IMR-90 (cell line): ENCODE data around the gene HS3ST2. TPM values are rescaled to one million over a fixed set of nuclear protein-coding genes. Genes with fewer than 3 reads are reported as not detected.

Experiments used
- ATAC-seq: fragments of 200-7000 bp; cut with Tn5 transposase; 2 replicates; pipeline ENCODE4 v1.9.1; 2020; ENCODE audit warnings: low read depth, mild to moderate bottlenecking, moderate library complexity
- BruUV-seq: library from RNA; stranded (reverse); fragments of 400-500 nt; replicated peaks from 2 replicates; lab custom pipeline; 2021; lab: Mats Ljungman, UMichigan
- CTCF ChIA-PET: fragments of 300-600 bp; formaldehyde crosslinking; extraction: SDS; loops from one replicate; lab custom pipeline; 2021; ENCODE audit warnings: antibody characterized with exemption; lab: Yijun Ruan, JAX
- POLR2A ChIA-PET: fragments of 300-600 bp; sonication (Branson Sonifier 250); formaldehyde crosslinking; loops from one replicate; lab custom pipeline; 2022; ENCODE audit warnings: antibody characterized with exemption; ENCODE audit not compliant: unreplicated experiment; lab: Charles Lee
- DNase-seq: peaks from one replicate; pipeline ENCODE4 v3.0.0; 2013
- H2AFZ ChIP-seq: replicated peaks from 2 replicates; pipeline ENCODE3; 2013; ENCODE audit warnings: low read length, mild to moderate bottlenecking; ENCODE audit not compliant: poor library complexity
- H2AK5ac ChIP-seq: 2 replicates; pipeline ENCODE4 v1.6.1; 2013; ENCODE audit warnings: low read depth, low read length, inconsistent platforms
- H2AK9ac ChIP-seq: replicated peaks from 2 replicates; pipeline ENCODE3; 2013; ENCODE audit warnings: mild to moderate bottlenecking, low read depth, low read length, moderate library complexity; ENCODE audit not compliant: poor library complexity
- H2BK120ac ChIP-seq: 2 replicates; pipeline ENCODE4 v1.6.1; 2013; ENCODE audit warnings: low read depth, low read length, inconsistent platforms
- H2BK15ac ChIP-seq: 3 replicates; pipeline ENCODE4 v1.6.1; 2013; ENCODE audit warnings: low read depth, low read length, inconsistent platforms
- H2BK20ac ChIP-seq: 2 replicates; pipeline ENCODE4 v1.6.1; 2013; ENCODE audit warnings: low read depth, mild to moderate bottlenecking, inconsistent platforms, low read length, moderate library complexity
- H2BK5ac ChIP-seq: 2 replicates; pipeline ENCODE4 v1.6.1; 2013; ENCODE audit warnings: mild to moderate bottlenecking, low read depth, low read length, inconsistent platforms; ENCODE audit not compliant: poor library complexity, severe bottlenecking
- H3K14ac ChIP-seq: replicated peaks from 2 replicates; pipeline ENCODE4 v1.6.1; 2013; ENCODE audit warnings: low read depth, low read length, inconsistent platforms
- H3K18ac ChIP-seq: 2 replicates; pipeline ENCODE4 v1.6.1; 2013; ENCODE audit warnings: low read depth, low read length, control low read depth
- H3K23ac ChIP-seq: 2 replicates; pipeline ENCODE4 v1.6.1; 2013; ENCODE audit warnings: low read depth, low read length, inconsistent platforms
- H3K27ac ChIP-seq: 2 replicates; pipeline ENCODE4 v1.5.1; 2013; ENCODE audit warnings: mild to moderate bottlenecking, control low read depth, low read length; ENCODE audit not compliant: insufficient read depth
- H3K27me3 ChIP-seq: 2 replicates; pipeline ENCODE4 v1.6.1; 2013; ENCODE audit warnings: low read length; ENCODE audit not compliant: control insufficient read depth, insufficient read depth
- H3K36me3 ChIP-seq: 2 replicates; pipeline ENCODE4 v1.6.1; 2013; ENCODE audit warnings: low read length, mixed read lengths; ENCODE audit not compliant: control insufficient read depth, insufficient read depth
- H3K4ac ChIP-seq: 2 replicates; pipeline ENCODE4 v1.6.1; 2013; ENCODE audit warnings: low read depth, low read length, inconsistent platforms
- H3K4me1 ChIP-seq: 2 replicates; pipeline ENCODE4 v1.6.1; 2013; ENCODE audit warnings: low read length, mixed read lengths; ENCODE audit not compliant: control insufficient read depth, insufficient read depth
- H3K4me2 ChIP-seq: 2 replicates; pipeline ENCODE4 v1.6.1; 2013; ENCODE audit warnings: low read depth, mild to moderate bottlenecking, control low read depth, low read length, moderate library complexity
- H3K4me3 ChIP-seq: 2 replicates; pipeline ENCODE4 v1.5.1; 2013; ENCODE audit warnings: low read depth, mild to moderate bottlenecking, control low read depth, low read length, moderate library complexity; ENCODE audit not compliant: insufficient read depth
- H3K56ac ChIP-seq: 2 replicates; pipeline ENCODE4 v1.6.1; 2013; ENCODE audit warnings: low read length, inconsistent platforms; ENCODE audit not compliant: insufficient read depth; ENCODE audit errors: extremely low read depth
- H3K79me1 ChIP-seq, 2 experiments: 2 replicates each; pipeline ENCODE4 v1.6.1; 2013; ENCODE audit warnings: low read length in 2 of 2, inconsistent platforms in 1 of 2, low read depth in 1 of 2
- H3K9ac ChIP-seq: 2 replicates; pipeline ENCODE4 v1.6.1; 2013; ENCODE audit warnings: low read depth, low read length, control low read depth
- H3K9me1 ChIP-seq: 2 replicates; pipeline ENCODE4 v1.6.1; 2013; ENCODE audit warnings: low read length, inconsistent platforms; ENCODE audit not compliant: insufficient read depth
- H3K9me3 ChIP-seq: 2 replicates; pipeline ENCODE4 v1.6.1; 2013; ENCODE audit warnings: low read length; ENCODE audit not compliant: control insufficient read depth, insufficient read depth
- H4K20me1 ChIP-seq: 2 replicates; pipeline ENCODE4 v1.6.1; 2013; ENCODE audit warnings: low read length, inconsistent platforms; ENCODE audit not compliant: insufficient read depth
- H4K5ac ChIP-seq: 2 replicates; pipeline ENCODE4 v1.6.1; 2013; ENCODE audit warnings: mild to moderate bottlenecking, low read depth, low read length, control low read depth
- H4K8ac ChIP-seq, 2 experiments: 2 replicates each; pipeline ENCODE4 v1.6.1; 2013; ENCODE audit warnings: low read depth in 2 of 2, low read length in 2 of 2, control low read depth in 1 of 2, inconsistent platforms in 1 of 2
- H4K91ac ChIP-seq: 2 replicates; pipeline ENCODE4 v1.6.1; 2013; ENCODE audit warnings: low read depth, low read length, inconsistent platforms; ENCODE audit not compliant: insufficient read depth
- BHLHE40 ChIP-seq: fragments of 150-350 bp; IDR thresholded peaks from 2 replicates; pipeline ENCODE4 v1.6.1; 2016; ENCODE audit warnings: mild to moderate bottlenecking, low read depth, low read length
- CEBPB ChIP-seq: IDR thresholded peaks from 2 replicates; pipeline ENCODE4 v1.6.1; 2012; ENCODE audit warnings: low read depth, low read length, improper control_type of control experiment
- FOS ChIP-seq: fragments of 150-350 bp; IDR thresholded peaks from 2 replicates; pipeline ENCODE4 v1.6.1; 2016; ENCODE audit warnings: low read depth, low read length
- MAFK ChIP-seq: IDR thresholded peaks from 2 replicates; pipeline ENCODE4 v1.6.1; 2012; ENCODE audit warnings: low read depth, low read length, improper control_type of control experiment
- MAZ ChIP-seq: IDR thresholded peaks from 2 replicates; pipeline ENCODE4 v1.6.1; 2012; ENCODE audit warnings: low read depth, mild to moderate bottlenecking, low read length, improper control_type of control experiment, moderate library complexity, borderline replicate concordance
- MXI1 ChIP-seq: IDR thresholded peaks from 2 replicates; pipeline ENCODE4 v1.6.1; 2012; ENCODE audit warnings: low read depth, mild to moderate bottlenecking, low read length, moderate library complexity, borderline replicate concordance
- NFE2L2 ChIP-seq: fragments of 150-350 bp; IDR thresholded peaks from 2 replicates; pipeline ENCODE4 v1.6.1; 2016; ENCODE audit warnings: low read depth, mild to moderate bottlenecking, low read length
- POLR2A ChIP-seq: IDR thresholded peaks from 2 replicates; pipeline ENCODE4 v1.6.1; 2012; ENCODE audit warnings: mild to moderate bottlenecking, low read depth, low read length
- RAD21 ChIP-seq: IDR thresholded peaks from 2 replicates; pipeline ENCODE4 v1.6.1; 2012; ENCODE audit warnings: low read length, improper control_type of control experiment
- RFX5 ChIP-seq: IDR thresholded peaks from 2 replicates; pipeline ENCODE4 v1.8.0; 2012; ENCODE audit warnings: low read depth, mild to moderate bottlenecking, low read length, moderate library complexity
- dilution Hi-C: fragments of 300-500 bp; cut with HindIII; formaldehyde crosslinking; loops from one replicate; pipeline ENCODE4 v1.14.3; 2018; ENCODE audit warnings: low sequenced_read_pairs; ENCODE audit not compliant: unreplicated experiment
- in situ Hi-C: fragments of 300-500 bp; cut with MboI; formaldehyde crosslinking; loops from 3 replicates; pipeline ENCODE4 v1.14.3; 2019; ENCODE audit warnings: low sequenced_read_pairs, inconsistent platforms, mixed read lengths
- intact Hi-C: fragments of 100-400 bp; cut with micrococcal nuclease; formaldehyde crosslinking; loops from 2 replicates; pipeline ENCODE4 v1.10.0; 2022
- polyA plus RNA-seq, 3 experiments: library from polyadenylated mRNA; depleted of rRNA; stranded (reverse); fragments of >200 nt; gene quantifications; 2 replicates each; pipeline ENCODE4 v1.2.3, GENCODE V29; 2012; ENCODE audit warnings: low replicate concordance in 1 of 3
- total RNA-seq: library from RNA; depleted of rRNA; stranded (reverse); fragments of >200 nt; gene quantifications from 2 replicates; pipeline ENCODE4 v1.2.3, GENCODE V29; 2012
- TF ChIP-seq, protein P1 (sequence below): fragments of 150-350 bp; IDR thresholded peaks from 2 replicates; pipeline ENCODE4 v1.6.1; 2017; ENCODE audit warnings: mild to moderate bottlenecking, antibody characterized with exemption, low read length, low read depth
- TF ChIP-seq, protein P2 (sequence below): conservative IDR thresholded peaks from 2 replicates; pipeline ENCODE4 v1.5.1; 2012; ENCODE audit warnings: mild to moderate bottlenecking, low read depth, low read length, improper control_type of control experiment
- TF ChIP-seq, protein P3 (sequence below): fragments of 150-350 bp; IDR thresholded peaks from 2 replicates; pipeline ENCODE4 v1.6.1; 2016; ENCODE audit warnings: low read depth, mild to moderate bottlenecking, low read length, moderate library complexity, borderline replicate concordance

Gene HS3ST2
- total and polyA plus RNA-seq, 2 of the 4 experiments (the other 2 are of a cell fraction), result not detected

DNA sequence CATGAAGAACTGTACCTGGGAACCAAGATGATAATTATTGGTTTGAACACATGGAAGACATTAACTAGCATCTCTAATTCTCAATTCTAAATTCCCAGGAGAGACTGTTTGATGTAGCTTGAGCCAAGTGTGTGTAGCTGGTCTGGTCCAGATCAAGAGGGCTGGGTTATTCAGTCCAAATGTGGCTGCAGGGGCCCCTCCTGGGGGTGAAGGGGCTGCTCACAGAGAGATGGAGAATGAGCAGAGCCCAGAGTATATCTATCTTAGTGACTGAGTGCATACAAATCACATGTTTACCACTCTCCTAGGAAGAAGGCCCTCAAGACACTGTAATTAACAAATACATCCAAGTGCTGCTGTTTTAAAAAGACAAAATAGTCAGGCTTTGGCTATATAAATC lies 50.4 kb downstream of the HS3ST2 start:
- no peak overlapping the region for H2BK15ac ChIP-seq
- H3K27me3 ChIP-seq, result no peaks in the 10 kb centered on the region
- dilution Hi-C loops (no loop called here), in situ Hi-C loops (no loop called here), intact Hi-C loops (no loop called here)
- no peak for ATAC-seq
- no peaks in the 10 kb centered on the region for H3K36me3 ChIP-seq
- H3K9ac ChIP-seq, result no peak overlapping the region
- no peak overlapping the region for H2AK5ac ChIP-seq
- TF ChIP-seq CEBPB (no peak), MAZ (no peak), RFX5 (no peak), POLR2A (no peak), RAD21 (no peak), MXI1 (no peak), BHLHE40 (no peak), FOS (no peak), MAFK (no peak), NFE2L2 (no peak)
- TF ChIP-seq, protein P1, sequence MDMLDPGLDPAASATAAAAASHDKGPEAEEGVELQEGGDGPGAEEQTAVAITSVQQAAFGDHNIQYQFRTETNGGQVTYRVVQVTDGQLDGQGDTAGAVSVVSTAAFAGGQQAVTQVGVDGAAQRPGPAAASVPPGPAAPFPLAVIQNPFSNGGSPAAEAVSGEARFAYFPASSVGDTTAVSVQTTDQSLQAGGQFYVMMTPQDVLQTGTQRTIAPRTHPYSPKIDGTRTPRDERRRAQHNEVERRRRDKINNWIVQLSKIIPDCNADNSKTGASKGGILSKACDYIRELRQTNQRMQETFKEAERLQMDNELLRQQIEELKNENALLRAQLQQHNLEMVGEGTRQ, result no peak
- TF ChIP-seq, protein P2, sequence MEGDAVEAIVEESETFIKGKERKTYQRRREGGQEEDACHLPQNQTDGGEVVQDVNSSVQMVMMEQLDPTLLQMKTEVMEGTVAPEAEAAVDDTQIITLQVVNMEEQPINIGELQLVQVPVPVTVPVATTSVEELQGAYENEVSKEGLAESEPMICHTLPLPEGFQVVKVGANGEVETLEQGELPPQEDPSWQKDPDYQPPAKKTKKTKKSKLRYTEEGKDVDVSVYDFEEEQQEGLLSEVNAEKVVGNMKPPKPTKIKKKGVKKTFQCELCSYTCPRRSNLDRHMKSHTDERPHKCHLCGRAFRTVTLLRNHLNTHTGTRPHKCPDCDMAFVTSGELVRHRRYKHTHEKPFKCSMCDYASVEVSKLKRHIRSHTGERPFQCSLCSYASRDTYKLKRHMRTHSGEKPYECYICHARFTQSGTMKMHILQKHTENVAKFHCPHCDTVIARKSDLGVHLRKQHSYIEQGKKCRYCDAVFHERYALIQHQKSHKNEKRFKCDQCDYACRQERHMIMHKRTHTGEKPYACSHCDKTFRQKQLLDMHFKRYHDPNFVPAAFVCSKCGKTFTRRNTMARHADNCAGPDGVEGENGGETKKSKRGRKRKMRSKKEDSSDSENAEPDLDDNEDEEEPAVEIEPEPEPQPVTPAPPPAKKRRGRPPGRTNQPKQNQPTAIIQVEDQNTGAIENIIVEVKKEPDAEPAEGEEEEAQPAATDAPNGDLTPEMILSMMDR, result no peak
- TF ChIP-seq, protein P3, sequence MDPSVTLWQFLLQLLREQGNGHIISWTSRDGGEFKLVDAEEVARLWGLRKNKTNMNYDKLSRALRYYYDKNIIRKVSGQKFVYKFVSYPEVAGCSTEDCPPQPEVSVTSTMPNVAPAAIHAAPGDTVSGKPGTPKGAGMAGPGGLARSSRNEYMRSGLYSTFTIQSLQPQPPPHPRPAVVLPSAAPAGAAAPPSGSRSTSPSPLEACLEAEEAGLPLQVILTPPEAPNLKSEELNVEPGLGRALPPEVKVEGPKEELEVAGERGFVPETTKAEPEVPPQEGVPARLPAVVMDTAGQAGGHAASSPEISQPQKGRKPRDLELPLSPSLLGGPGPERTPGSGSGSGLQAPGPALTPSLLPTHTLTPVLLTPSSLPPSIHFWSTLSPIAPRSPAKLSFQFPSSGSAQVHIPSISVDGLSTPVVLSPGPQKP, result no peak
- H4K5ac ChIP-seq, result no peak overlapping the region
- H3K56ac ChIP-seq, result no peak overlapping the region
- H3K9me3 ChIP-seq, result no peaks in the 10 kb centered on the region
- H4K91ac ChIP-seq, result no peak overlapping the region
- no peaks in the 10 kb centered on the region for H4K20me1 ChIP-seq
- H2BK120ac ChIP-seq, result no peak overlapping the region
- no peak overlapping the region for H2AFZ ChIP-seq
- no peak overlapping the region for H2AK9ac ChIP-seq
- CTCF ChIA-PET, result no interaction called here
- no peak overlapping the region for H3K18ac ChIP-seq
- no peak overlapping the region for H3K4me3 ChIP-seq
- no peak overlapping the region for H3K4me2 ChIP-seq
- no peak for DNase-seq
- H3K4ac ChIP-seq, result no peak overlapping the region
- H3K14ac ChIP-seq, result no peak overlapping the region
- no peak overlapping the region for H3K27ac ChIP-seq
- POLR2A ChIA-PET, result no interaction called here
- no peaks in the 10 kb centered on the region for H3K9me1 ChIP-seq
- no TSS peak for BruUV-seq
- H3K23ac ChIP-seq, result no peak overlapping the region
- H3K79me1 ChIP-seq, result no peaks in the 10 kb centered on the region
- H2BK20ac ChIP-seq, result no peak overlapping the region
- H3K4me1 ChIP-seq, result no peaks in the 10 kb centered on the region
- no peak overlapping the region for H4K8ac ChIP-seq
- no peak overlapping the region for H2BK5ac ChIP-seq
